H1 (cell line): ENCODE data around the gene P2RX2. TPM values are rescaled to one million over a fixed set of nuclear protein-coding genes. Genes with fewer than 3 reads are reported as not detected.

Source experiments
- SIRT6 ChIP-seq: IDR thresholded peaks from one replicate; pipeline ENCODE4 v1.7.1; 2012; ENCODE audit warnings: low read length, inconsistent platforms
- SP1 ChIP-seq: IDR thresholded peaks from 2 replicates; pipeline ENCODE4 v1.6.1; 2011; ENCODE audit warnings: low read depth, low read length
- polyA plus RNA-seq, 7 experiments: library from polyadenylated mRNA; depleted of rRNA in 3 of 7; stranded (reverse) in 5 of 7; unstranded in 2 of 7; fragments of >200 nt in 5 of 7; fragments of 200-250 nt in 2 of 7; gene quantifications; 1 replicate in 5 of 7; 2 replicates in 1 of 7; 4 replicates in 1 of 7; pipeline versions ENCODE4 v1.2.1 to v1.2.3, GENCODE V29; 2011 to 2013; ENCODE audit warnings: missing spikeins in 2 of 7, mixed read lengths in 2 of 7
- total RNA-seq: library from RNA; stranded (reverse); fragmentation: NEBNext Ultra II Directional; extraction: Animal tissue kit (Norgen Biotek cat#: 25700); gene quantifications from 2 replicates; pipeline ENCODE4 v1.2.1, GENCODE V29; 2021

The P2RX2 gene
- total and polyA plus RNA-seq, 2 of the 8 experiments (the other 6 are each of a cell fraction or from before 2014, with no cell fraction given): 0.84 to 2.2 TPM

- no peak for TF ChIP-seq SP1
- TF ChIP-seq SIRT6: no peak
These were observed 45.5 kb upstream of the P2RX2 start (continued) for GRCh38 chr12:132572801-132573760.
